Measurements from ENCODE around the gene EMP2. TPM values are rescaled to one million over a fixed set of nuclear protein-coding genes. Genes with fewer than 3 reads are reported as not detected.
"Not testable (repeated sequence)": the region's sequence is repeated elsewhere in the genome, so short reads cannot be mapped to it uniquely, and the experiment has no call there.

Gene EMP2
- polyA plus RNA-seq, 2 of the 4 experiments (the other 2 are of a cell fraction) = 14.2 to 21.4 TPM

GRCh38 chr16:10536814-10537389, 43.5 kb downstream of the EMP2 start:
- POLR2A ChIA-PET = no interaction called here
- no peak overlapping the region for H3K27ac ChIP-seq
- ATAC-seq (no peak), DNase-seq (ENCODE audit: low read depth in 1 of 2, low spot score in 1 of 2) (no peak), FAIRE-seq (no peak)
- no peak overlapping the region for H3K4me2 ChIP-seq
- no peaks in the 10 kb centered on the region for H3K9me3 ChIP-seq
- WGBS (ENCODE audit: missing lambda C conversion rate) = 84% methylated on average over 5 of the region's 5 CpGs
- no peak overlapping the region for H3K4me3 ChIP-seq
- no peak for TF ChIP-seq NFE2L2 (conservative IDR thresholded peaks at IDR 0.05; ENCODE audit: low read length)
- no peak for TF ChIP-seq FOXS1 (CRISPR knock-in tag; IDR thresholded peaks at IDR 0.05)
- no peak for TF ChIP-seq BHLHE40 (IDR thresholded peaks at IDR 0.05; ENCODE audit: low read depth, low read length)
- TF ChIP-seq POLR2A (IDR thresholded peaks at IDR 0.05; ENCODE audit: low read length) = no peak
- TF ChIP-seq TP53 (CRISPR knock-in tag; IDR thresholded peaks at IDR 0.05) = no peak
- TF ChIP-seq RFX5 (IDR thresholded peaks at IDR 0.05) = no peak
- no peak for TF ChIP-seq FOSL2 (IDR thresholded peaks at IDR 0.05)
- TF ChIP-seq FOSL2 (CRISPR knock-in tag; IDR thresholded peaks at IDR 0.05) = no peak
- no peak for TF ChIP-seq POLR2AphosphoS2 (conservative IDR thresholded peaks at IDR 0.05; ENCODE audit: low read length)
- TF ChIP-seq CHD4 (IDR thresholded peaks at IDR 0.05; ENCODE audit: borderline replicate concordance) = no peak
- TF ChIP-seq HOXB5 (CRISPR knock-in tag; IDR thresholded peaks at IDR 0.05) = no peak
- TF ChIP-seq CEBPB (IDR thresholded peaks at IDR 0.05) = no peak
- TF ChIP-seq, protein P1, sequence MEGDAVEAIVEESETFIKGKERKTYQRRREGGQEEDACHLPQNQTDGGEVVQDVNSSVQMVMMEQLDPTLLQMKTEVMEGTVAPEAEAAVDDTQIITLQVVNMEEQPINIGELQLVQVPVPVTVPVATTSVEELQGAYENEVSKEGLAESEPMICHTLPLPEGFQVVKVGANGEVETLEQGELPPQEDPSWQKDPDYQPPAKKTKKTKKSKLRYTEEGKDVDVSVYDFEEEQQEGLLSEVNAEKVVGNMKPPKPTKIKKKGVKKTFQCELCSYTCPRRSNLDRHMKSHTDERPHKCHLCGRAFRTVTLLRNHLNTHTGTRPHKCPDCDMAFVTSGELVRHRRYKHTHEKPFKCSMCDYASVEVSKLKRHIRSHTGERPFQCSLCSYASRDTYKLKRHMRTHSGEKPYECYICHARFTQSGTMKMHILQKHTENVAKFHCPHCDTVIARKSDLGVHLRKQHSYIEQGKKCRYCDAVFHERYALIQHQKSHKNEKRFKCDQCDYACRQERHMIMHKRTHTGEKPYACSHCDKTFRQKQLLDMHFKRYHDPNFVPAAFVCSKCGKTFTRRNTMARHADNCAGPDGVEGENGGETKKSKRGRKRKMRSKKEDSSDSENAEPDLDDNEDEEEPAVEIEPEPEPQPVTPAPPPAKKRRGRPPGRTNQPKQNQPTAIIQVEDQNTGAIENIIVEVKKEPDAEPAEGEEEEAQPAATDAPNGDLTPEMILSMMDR (IDR thresholded peaks at IDR 0.05) = no peak
- no peak for TF ChIP-seq PHF8 (IDR thresholded peaks at IDR 0.05; ENCODE audit: borderline replicate concordance, low read depth)
- no peak for TF ChIP-seq ZNF302 (CRISPR knock-in tag; IDR thresholded peaks at IDR 0.05)
- TF ChIP-seq HOXA7 (CRISPR knock-in tag; IDR thresholded peaks at IDR 0.05) = no peak
- no peak for TF ChIP-seq REST (IDR thresholded peaks at IDR 0.05)
- no peak for TF ChIP-seq ZFP36 (IDR thresholded peaks at IDR 0.05; ENCODE audit: borderline replicate concordance, partially characterized antibody)
- no peak for TF ChIP-seq SREBF2 (IDR thresholded peaks at IDR 0.05)
- 0 out of 3 replicates have a peak, but pooled peaks cover 4% of the 10 kb centered on the region for H3K4me1 ChIP-seq
- CTCF ChIA-PET = no interaction called here

GRCh38 chr16:10536328-10536727, 44.1 kb downstream of the EMP2 start:
- POLR2A ChIA-PET; H3K4me1 ChIP-seq; ATAC-seq; H3K27ac ChIP-seq; DNase-seq (ENCODE audit: low read depth in 1 of 2, low spot score in 1 of 2); H3K4me3 ChIP-seq; H3K4me2 ChIP-seq; FAIRE-seq; CTCF ChIA-PET; H3K9me3 ChIP-seq: not testable (repeated sequence)
- 94% methylated on average over 6 of the region's 6 CpGs for WGBS (ENCODE audit: missing lambda C conversion rate)

DNA sequence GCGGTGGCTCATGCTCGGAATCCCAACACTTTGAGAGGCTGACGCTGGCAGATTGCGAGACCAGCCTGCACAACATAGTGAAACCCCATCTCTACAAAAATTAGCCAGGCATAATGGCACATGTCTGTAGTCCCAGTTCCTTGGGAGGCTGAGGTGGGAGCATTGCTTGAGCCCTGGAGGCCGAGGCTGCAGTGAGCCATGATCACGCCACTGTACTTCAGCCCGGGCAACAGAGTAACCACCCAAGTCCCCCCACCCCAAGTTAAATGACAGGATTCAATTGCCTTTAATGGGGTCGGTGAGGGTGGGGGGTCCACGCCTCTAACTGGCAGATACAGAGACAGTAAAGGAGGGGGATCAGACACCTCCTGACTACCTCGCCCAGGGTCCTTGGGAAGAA, 44.9 kb downstream of the EMP2 start:
- WGBS (ENCODE audit: missing lambda C conversion rate) = 90% methylated on average over 10 of the region's 10 CpGs
- CTCF ChIA-PET = no interaction called here
- DNase-seq (ENCODE audit: low read depth in 1 of 2, low spot score in 1 of 2) = no peak
- TF ChIP-seq SMC3 (IDR thresholded peaks at IDR 0.05) (no peak), E2F6 (IDR thresholded peaks at IDR 0.05; ENCODE audit: borderline replicate concordance, low read depth) (no peak), ZFP36 (IDR thresholded peaks at IDR 0.05; ENCODE audit: borderline replicate concordance, partially characterized antibody) (no peak), ELK1 (IDR thresholded peaks at IDR 0.05; ENCODE audit: low read depth, low read length) (no peak), SREBF2 (IDR thresholded peaks at IDR 0.05) (no peak), NPAS2 (CRISPR knock-in tag; IDR thresholded peaks at IDR 0.05; ENCODE audit: borderline replicate concordance) (no peak), RNF2 (IDR thresholded peaks at IDR 0.05; ENCODE audit: borderline replicate concordance, low read depth) (no peak), CBX2 (IDR thresholded peaks at IDR 0.05; ENCODE audit: borderline replicate concordance, low read depth) (no peak), RFX5 (IDR thresholded peaks at IDR 0.05) (no peak)
- TF ChIP-seq, protein P1 (IDR thresholded peaks at IDR 0.05) = no peak

More for the DNA sequence above, 44.9 kb downstream of the EMP2 start:
- Histone ChIP-seq H3K4me2 (no peak overlapping the region), H3K4me1 (0 out of 3 replicates have a peak, but pooled peaks cover 4% of the 10 kb centered on the region), H3K9me3 (no peaks in the 10 kb centered on the region), H3K27ac (no peak overlapping the region), H3K4me3 (no peak overlapping the region)
- POLR2A ChIA-PET = no interaction called here
- FAIRE-seq = no peak
- no peak for ATAC-seq

Measured in A549 (cell line).